WI38 (cell line): Measurements from ENCODE around the gene INTS12.
"Not testable (repeated sequence)": the region's sequence is repeated elsewhere in the genome, so short reads cannot be mapped to it uniquely, and the experiment has no call there.

Experiments
- H3K4me3 ChIP-seq: 2 replicates; pipeline ENCODE4 v1.5.1; 2011; ENCODE audit warnings: low read depth, mild to moderate bottlenecking, control low read depth, low read length
- TF ChIP-seq, protein P1 (sequence below): IDR thresholded peaks from 2 replicates; pipeline ENCODE4 v1.5.1; 2012; ENCODE audit warnings: low read depth, mild to moderate bottlenecking, control low read depth, low read length

The INTS12 gene, protein sequence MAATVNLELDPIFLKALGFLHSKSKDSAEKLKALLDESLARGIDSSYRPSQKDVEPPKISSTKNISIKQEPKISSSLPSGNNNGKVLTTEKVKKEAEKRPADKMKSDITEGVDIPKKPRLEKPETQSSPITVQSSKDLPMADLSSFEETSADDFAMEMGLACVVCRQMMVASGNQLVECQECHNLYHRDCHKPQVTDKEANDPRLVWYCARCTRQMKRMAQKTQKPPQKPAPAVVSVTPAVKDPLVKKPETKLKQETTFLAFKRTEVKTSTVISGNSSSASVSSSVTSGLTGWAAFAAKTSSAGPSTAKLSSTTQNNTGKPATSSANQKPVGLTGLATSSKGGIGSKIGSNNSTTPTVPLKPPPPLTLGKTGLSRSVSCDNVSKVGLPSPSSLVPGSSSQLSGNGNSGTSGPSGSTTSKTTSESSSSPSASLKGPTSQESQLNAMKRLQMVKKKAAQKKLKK

DNA sequence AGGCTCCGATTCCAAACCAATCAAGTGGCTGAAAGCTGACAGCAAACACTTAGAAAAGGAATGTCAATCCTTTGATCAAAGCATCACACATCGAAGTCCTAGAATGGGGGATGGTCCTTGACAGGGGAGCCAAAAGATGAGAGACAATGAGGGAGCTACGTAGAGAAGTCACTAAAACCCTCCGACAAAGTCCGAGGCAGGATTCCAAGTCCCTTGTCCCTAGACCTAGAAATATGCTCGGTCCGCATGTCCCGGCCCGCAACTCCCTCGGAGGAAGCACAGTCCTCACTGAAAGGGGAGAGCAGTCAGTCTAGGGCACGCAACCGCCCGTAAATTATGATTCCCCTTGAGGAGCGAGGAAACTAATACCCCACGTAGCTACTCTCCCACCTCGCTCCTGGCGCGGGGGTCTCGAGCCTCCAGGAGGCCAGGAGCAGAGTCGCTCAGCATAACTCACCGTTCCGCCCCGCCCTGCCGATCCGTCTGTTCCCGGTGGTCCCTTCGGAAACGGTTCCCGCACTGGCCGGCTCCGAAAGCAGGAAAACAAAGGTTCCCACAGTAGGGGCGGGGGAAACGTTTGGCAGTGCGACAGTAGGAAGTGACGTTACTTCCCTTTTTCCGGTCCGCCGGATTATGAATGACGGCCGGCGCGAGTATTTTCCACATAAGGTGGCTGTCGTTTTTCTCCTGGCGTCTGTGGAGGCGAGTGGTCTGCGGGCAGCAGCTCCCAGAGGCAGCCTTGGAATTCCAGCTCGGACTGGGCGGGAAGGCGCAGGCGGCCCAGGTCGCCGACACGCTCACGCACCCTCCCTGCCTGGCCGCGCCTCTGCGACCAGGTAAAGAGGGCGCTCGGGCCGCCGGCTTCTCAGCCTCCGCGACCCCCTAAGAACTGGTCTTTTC, at the start of gene INTS12, which contains the start of gene GSTCD:
TSS of gene INTS12 (minus strand) at position 509 of the 900 bp plus-strand sequence. CDS start 8,684 bp downstream, outside the sequence.
TSS of gene GSTCD (plus strand) at position 604 of the 900 bp plus-strand sequence. CDS start 8,830 bp downstream, outside the sequence.
- TF ChIP-seq, protein P1, sequence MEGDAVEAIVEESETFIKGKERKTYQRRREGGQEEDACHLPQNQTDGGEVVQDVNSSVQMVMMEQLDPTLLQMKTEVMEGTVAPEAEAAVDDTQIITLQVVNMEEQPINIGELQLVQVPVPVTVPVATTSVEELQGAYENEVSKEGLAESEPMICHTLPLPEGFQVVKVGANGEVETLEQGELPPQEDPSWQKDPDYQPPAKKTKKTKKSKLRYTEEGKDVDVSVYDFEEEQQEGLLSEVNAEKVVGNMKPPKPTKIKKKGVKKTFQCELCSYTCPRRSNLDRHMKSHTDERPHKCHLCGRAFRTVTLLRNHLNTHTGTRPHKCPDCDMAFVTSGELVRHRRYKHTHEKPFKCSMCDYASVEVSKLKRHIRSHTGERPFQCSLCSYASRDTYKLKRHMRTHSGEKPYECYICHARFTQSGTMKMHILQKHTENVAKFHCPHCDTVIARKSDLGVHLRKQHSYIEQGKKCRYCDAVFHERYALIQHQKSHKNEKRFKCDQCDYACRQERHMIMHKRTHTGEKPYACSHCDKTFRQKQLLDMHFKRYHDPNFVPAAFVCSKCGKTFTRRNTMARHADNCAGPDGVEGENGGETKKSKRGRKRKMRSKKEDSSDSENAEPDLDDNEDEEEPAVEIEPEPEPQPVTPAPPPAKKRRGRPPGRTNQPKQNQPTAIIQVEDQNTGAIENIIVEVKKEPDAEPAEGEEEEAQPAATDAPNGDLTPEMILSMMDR: no peak

DNA sequence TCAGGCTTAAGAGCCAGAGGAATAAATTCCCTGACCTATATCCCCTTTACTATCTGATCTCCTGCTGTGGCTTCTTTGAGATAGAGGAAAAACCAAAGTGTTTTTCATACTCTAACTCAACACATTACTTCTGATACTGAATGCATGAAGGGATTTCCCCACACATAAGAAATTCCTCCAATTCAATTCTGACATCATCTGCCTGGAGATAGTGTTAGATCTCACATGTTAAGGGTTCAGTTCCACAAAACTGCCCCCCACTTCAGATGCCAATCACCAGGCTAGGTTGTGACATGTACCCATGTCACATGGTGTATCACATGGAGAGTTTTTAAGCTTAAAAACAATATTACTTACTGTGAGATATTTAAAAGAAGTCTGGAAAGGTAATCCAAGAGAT, 46.9 kb upstream of the INTS12 start:
- TF ChIP-seq, protein P1: no peak
- no peak overlapping the region for H3K4me3 ChIP-seq

More for the DNA sequence above, at the start of gene INTS12, which contains the start of gene GSTCD:
- H3K4me3 ChIP-seq: peak within 1 kb of the TSS; percentile 94

DNA sequence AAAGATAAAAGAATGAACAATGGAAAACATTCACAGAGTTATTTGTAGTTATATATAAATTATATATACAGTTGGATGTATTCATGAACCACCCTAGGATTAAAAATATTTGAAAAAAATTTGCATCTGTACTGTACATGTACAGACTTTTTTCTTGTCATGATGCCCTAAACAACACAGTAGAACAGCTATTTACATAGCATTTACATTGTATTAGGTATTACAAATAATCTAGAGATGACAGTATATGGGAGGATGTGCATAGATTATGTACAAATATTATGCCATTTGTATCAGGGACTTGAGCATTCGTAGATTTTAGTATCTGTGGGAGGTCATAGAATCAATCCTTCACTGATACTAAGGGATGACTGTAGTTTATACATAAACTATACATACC, 44.9 kb upstream of the INTS12 start:
- H3K4me3 ChIP-seq: no peak overlapping the region
- TF ChIP-seq, protein P1: no peak

DNA sequence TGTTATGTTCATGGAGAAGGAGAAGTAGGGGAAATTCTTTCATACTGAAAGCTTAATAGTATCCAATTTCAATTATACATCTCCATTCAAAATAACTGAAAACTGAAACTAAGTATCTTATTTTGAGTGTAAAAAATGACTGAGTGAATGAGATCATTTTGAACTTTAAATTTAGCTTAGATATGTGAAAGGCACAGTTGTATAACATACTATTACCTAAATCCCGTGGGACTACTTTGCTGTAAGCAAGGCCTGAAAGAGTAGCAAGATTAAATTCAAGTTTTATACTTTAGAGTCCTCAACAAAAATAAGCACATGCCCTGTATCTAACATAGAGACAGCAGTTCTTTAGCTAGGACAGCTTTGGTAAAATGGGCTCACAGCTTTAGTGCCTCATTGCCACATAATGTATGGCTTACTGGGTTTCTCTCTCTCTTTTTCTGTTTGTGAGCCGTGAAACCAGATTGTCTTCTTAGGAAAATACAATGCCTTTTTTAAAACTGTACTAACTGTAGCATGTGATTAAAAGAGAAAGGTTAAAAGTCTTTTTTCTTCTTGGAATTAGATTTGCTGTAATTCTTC, 43.3 kb upstream of the INTS12 start:
- H3K4me3 ChIP-seq: no peak overlapping the region
- TF ChIP-seq, protein P1: no peak

DNA sequence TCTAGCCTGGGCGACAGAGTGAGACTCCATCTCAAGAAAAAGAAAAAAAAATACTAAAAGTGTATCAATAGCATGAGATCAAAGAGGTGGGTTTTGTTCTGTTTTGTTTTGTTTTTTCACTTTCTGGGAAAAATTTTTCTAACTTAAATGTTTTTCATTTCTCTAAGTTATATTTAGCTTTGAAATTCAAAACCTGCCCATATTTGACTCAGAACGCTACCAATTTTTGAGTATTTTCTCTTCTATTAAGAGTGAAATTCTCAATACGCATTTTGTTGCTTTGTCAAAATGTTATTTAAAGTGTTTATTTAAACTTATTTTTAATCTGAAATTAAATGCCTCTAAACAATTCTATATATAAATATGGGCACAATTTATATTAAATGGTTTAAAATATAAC, 39.7 kb upstream of the INTS12 start:
- H3K4me3 ChIP-seq: no peak overlapping the region
- TF ChIP-seq, protein P1: no peak

DNA sequence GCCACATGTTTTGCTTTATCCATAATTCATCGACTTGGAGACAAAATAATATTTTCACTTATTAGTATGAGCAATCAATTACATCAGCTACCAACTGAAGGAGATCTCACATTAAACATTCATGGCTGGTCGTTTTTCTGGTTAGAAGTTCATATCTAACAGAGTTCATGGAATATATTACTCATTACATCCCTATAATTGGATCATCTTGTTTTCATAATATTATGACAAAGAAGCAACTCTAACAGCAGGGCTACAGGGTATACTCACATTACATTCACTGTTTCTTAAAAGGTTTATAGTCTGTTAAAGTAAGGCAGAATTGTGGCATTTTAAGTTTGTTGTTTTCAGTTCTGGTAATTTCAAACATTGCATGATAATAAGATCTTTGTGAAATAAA, 33.1 kb upstream of the INTS12 start:
- no peak overlapping the region for H3K4me3 ChIP-seq
- TF ChIP-seq, protein P1: no peak

DNA sequence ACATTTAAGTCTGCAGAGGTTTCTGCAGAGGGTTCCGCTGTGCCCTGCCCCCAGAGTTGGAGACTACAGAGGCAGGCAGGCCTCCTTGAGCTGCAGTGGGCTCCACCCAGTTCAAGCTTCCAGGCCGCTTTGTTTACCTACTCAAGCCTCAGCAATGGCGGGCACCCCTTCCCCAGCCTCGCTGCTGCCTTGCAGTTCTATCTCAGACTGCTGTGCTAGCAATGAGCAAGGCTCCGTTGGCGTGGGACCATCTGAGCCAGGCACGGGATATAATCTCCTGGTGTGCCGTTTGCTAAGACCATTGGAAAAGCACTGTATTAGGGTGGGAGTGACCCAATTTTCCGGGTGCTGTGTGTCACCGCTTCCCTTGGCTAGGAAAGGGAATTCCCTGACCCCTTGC, 26.7 kb upstream of the INTS12 start:
- H3K4me3 ChIP-seq: not testable (repeated sequence)

DNA sequence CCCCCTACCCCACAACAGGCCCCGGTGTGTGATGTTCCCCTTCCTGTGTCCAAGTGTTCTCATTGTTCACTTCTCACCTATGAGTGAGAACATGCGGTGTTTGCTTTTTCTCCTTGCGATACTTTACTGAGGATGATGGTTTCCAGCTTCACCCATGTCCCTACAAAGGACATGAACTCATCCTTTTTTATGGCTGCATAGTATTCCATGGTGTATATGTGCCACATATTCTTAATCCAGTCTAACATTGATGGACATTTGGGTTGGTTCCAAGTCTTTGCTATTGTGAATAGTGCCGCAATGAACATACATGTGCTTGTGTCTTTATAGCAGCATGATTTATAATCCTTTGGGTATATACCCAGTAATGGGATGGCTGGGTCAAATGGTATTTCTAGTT, 21.4 kb upstream of the INTS12 start:
- H3K4me3 ChIP-seq: not testable (repeated sequence)
